Hematopoietic multipotent progenitor cell treated with erythropoietin and hydrocortisone succinate and interleukin-3 and kit ligand, for 4 days (in vitro differentiated cells): Measurements from ENCODE around the gene OVAAL.

Source experiments
- DNase-seq: peaks from one replicate; pipeline ENCODE4 v3.0.0-alpha.2; 2015

Gene OVAAL

DNA sequence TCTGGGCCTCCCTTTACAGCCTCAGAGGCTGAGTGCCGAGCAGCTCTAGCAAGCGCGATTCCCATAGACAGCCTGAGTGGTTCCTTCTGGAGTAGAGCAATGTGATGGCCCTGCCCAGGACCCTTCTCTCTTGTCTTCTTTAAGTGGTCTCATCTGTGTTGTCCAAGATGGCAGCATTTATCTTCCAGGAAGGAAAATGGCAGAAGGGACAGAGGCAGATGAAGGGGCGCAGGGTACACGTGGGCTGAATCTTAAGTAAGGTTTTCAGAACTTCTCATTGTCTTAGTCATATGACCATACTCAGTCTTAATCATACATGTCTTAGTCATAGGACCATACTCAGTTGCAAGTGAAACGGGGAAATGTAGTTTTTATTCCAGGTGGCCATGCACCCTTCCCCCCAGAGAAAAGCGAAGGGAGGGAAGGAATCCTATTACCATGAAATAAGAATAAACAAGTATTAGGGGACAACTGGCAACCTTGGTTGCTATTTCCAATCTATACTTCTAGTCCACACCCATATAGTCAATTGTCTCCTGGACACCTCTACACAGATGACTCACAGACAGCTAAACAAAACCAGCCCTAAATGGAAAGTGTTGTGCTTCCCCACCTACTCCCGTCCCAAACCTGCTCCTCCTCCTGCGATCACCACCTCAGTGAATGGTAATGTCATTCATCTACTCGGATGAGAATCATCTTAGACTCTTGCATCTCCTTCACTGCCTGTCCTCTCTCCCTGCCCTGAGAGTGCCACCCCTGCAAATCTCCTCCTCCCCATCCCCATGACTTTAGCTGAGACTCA, 13.3 kb downstream of the OVAAL start:
- DNase-seq: no peak

DNA sequence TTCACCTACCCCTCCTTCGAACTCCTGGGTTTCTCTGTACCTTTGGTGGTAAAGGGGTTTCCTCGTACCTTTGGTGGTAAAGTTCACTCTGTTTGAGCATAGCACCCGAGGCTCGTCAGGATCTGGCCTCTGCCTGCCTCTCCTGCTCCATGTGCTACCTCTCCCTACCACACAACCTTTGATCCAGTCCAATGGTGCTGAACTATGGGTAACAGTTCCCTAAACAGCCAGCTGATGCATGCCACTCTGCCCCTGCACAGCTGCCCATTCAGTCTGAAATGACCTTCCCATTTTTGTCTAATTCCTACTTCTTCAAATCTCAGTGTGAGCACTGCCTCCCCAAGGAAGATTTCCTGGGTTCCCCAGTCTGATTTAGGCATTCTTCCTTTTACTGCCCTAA, 14.0 kb downstream of the OVAAL start:
- DNase-seq: no peak

DNA sequence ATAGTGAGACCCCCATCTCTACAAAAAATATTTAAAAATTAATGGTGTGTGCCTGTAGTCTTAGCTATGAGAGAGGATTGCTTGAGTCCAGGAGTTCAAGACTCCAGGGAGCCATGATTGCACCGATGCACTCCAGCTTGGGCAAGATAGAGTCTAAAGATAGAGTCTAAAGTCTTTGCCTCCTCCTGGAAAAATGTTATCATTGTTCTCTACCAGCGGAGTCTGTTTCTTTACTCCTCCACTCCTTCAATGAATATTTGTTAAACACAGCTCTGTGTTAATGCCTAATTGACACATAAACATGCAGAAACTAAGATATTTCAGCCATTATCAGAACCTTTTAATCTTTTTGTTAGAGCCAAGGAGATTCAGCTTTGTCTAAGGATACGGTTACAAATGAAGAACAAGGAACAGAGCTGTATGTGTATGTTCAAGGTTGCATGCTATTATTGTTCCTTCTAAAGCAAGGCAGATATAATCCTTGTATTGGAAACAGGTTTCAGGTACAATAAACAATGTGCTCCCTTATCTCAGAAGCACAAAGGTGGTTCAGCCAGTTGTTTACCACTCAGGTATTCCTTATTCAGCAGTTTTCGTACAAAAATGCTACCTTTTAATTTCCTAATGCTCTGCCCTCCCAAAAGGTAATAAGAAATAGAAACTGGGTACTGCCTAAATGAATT, 15.4 kb downstream of the OVAAL start:
- DNase-seq: no peak

DNA sequence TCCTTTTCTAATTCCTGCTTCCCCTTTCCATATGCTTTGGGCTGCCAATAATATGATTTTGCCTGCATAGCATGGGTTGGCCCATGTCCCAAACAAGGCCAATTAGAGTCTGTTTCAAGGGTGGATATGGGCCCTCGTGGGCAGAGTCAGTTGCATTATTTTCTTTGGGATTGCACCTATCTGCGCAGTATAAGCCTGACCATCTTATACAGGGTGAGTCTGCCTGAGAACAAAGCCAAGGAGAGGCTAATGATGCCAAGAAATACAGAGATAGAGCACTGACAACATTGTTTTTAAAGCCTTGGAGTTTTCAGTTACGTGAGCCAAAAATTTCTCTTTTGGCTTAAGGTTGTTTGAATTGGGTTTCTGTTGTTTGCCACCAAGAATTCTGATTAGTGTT, 18.6 kb downstream of the OVAAL start:
- DNase-seq: no peak

DNA sequence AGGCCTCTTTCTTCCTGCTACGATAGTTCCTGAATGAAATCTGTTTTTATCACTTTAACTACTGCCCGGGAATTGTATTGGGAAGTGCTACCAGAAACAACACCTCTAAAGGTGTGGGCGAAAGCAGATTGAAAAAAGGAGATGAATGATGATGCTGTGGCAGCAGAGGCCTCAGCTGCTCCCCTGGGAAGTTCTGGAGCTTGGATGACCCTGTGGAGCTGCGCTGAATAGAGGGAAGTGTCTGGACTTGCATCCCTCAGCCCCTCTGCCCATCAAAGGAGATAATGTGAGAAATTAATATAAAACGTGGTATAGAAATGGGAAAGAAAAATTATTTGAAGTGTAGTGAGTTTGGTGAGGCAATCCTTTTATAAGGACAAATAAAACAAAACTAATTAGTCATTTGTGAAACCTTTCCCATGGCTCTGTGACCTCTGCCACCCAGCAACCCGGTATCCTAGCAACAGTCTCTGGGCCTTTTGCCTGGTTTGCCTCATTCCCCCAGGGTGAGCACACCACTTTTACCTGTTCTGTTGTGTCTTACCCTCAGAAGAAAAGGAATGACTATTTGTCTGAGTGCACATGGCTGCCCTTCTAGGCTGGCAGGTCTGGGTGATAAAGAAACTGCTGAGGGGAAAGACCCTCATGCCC, 21.3 kb downstream of the OVAAL start:
- DNase-seq: no peak

DNA sequence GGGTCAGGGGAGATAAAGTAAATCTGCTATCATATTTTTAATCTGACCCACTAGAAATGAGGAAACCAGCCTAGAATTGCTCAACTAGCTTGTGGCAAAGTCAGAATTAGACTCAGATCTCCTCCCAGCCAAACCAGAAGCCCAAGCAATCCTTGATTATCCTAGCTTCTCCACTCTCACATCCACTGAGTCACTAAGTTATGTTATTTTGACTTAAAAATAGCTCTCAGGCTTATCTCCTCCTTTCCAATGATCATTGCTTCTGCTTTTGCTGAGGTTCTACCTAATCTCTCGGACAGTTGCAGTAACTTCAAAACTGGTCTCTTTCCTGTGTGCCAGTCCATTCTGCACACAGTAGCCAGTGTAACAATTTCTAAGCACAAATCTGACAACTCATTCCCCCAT, 22.9 kb downstream of the OVAAL start:
- DNase-seq: peak; percentile 64

DNA sequence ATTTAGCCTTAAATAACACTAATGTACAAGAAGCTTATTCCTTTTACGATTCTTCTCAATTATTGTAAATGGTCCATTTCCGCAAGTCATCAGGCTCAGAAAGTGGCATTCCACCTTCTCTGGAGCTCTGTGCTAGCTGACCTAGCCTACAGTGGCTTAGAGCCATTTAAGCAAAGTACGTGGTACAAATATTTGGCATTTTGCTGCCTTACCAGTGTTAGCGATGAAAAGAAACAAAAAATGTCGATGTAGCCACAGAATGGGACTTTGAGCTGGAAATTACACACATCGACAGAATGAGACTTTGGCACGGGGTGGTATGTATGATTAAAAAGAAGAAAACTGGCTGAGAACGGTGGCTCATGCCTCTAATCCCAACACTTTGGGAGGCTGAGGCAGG, 26.1 kb downstream of the OVAAL start:
- no peak for DNase-seq

DNA sequence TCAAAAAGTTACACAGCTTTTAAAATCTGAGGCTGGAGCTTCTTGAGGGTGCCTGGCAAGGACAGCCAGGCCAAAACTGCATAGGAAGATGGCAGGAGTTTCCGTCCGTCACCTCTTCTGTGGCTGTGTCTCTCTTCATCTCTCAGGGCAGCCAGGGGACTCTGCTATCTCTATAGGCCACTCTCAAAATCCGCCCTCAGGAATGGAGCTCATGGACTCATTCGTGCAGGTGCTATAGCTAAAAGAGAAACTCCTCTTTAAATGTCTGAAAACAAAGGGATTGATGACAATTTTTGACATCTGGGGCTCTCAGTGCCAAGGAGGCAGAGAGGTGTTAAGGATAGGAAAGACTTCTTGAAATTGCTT, 27.2 kb downstream of the OVAAL start:
- DNase-seq: no peak

DNA sequence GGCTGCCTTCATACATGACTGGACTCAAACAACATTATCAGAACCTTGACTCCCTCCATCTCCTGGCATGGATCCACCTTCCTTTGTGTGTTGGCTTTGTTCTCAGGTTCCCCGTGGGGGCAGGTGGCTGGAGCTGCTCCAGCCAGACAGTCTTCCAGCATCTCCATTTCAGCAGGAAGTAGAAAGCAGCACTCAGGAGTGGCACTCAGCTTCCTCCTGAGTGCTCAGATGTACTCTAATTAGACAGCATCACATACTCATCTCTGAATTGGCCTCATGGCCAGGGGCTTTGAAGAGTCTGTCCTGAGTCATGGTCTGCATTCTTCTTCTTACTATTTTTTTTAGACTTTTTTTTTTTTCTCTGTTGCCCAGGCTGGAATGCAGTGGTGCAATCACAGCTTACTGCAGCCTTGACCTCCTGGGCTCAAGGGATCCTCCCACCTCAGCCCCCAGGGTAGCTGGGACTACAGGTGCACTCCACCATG, 27.9 kb downstream of the OVAAL start:
- no peak for DNase-seq

DNA sequence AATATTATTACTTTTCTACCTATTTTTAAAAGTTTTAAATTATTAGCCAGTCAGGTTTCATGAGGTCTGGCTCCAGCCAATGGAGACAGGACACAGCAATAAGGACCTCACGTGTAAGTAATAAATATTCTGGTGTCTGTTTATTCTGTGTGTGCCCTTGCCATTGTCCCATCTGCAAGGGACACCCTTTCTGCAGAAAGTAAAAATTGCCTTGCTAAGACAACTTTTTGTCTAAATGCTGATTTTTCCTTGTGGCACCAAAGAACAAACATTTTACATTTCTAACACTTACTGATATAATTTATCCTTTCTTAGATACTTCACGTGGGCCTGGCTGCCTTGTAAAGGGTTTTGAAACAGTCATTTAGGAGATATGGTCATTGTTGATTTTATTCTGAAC, 29.4 kb downstream of the OVAAL start:
- DNase-seq: no peak

DNA sequence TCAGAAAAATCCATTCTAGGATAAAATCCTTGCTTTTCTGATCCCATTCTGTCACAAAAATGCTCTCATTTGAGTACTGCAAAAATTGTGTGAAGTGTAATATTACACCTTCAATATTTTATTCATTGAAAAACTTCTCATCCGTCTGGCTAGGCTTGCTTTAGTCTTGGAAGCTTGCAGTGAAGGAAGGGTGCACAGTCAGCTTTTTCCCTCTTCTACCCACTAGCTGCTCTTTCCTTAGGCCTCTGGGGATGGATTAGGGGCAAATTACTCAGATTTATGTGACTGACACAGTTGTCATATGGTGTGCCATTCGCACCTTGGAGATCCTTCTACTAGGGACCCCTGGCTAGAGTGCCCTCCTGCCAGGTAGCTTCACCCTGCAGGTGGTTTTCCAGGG, 32.1 kb downstream of the OVAAL start:
- DNase-seq: no peak

DNA sequence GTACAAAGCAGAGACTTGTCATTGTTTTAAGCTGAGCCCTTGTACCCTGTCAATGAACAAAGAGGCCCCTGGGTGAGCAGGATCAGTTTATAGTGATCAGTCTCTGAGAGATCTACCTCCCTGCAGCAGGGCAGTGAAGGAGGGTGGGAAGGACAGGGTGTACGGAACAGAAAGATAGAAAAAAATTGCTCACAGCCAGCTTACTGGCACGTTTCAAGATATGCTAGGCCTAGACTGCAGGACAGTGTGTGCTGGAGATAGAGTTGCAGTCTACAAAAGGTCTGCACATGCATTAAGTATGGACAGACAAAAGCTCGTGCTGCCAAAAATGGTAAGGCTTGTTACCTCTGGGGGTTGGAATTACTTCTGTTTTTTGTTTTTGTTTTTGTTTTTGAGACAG, 34.6 kb downstream of the OVAAL start:
- no peak for DNase-seq

DNA sequence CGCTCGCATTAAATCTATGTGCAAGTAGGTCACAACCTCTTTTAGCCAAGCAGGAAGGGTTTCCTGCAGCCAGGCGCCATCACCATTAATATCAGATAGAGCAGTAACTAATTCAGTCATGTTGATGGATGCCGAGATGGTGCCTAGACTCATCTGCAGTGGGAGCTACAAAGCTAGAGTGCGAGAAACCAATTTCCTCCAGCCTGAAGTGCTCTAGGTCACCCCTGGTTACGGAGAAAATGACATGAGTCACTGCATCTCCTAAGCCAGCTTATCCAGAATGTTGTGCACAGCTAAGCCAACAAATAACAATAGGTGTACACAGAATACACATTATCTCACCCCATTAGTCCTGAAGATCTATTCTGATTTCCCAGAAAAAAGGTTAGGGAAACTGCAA, 36.0 kb downstream of the OVAAL start:
- DNase-seq: no peak

DNA sequence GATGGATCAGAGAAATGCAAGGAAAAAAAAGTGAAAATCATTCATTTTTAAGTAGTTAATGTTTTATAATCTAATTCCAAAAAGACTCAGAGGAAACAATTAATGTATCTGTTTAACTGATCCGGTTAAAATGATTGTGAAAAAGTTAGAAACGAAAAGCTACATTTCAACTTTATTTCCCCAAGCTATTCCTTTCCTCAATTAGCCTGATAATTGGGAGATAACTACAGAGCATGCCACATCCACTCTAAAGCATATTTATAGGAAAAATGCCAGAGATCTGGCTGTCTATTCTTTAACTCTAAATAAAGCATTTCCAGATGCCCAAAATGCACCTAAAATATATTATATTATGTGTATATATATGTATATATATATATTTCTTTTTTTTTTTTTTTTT, 37.2 kb downstream of the OVAAL start:
- DNase-seq: no peak

DNA sequence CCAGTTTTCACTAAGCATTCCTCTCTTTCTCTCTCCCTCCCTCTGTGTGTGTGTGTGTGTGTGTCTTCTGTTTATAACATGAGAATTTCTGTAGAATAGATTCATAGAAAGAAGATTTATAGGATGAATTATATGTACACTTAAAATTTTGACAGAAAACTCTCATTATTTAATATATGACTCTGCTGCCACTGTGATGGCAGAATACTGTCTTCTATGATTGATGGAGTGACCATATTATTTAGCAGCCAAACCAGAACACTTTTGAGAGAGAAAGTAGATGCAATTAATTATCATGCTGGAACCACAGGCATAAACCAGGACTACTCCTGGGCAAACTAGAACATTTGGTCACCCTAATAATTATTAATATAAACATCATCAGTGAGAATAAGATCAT, 38.8 kb downstream of the OVAAL start:
- DNase-seq: no peak

DNA sequence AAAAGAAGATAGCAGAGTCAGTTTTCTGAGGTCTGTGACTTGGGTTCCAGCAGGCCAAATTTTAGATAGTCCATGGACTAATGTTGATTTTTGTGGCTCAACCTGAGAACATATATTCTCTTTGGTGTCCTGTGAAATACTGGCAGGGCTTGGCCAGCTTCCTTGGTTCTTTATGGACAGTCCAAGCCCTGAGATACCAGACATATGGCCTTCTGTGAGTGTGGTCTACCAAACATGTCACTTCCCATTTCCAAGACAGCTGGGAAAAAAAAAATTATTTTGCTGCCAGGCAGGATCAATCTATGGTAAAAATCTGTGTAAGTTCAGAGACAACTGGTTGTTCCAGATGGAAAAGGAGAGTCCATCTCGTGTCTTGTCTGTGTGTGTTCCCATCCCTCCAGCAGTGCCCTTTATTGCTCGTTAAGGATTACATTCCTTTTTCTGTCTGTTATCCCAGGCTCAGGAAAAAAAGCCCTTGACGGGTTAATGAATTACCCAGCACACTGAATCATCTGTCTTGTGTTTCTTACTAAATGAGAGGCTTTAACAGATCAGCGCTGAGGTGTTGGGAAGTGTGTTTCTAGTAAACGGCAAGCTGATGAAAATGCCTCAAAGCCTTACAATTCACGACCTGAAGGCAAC, 39.7 kb downstream of the OVAAL start:
- no peak for DNase-seq

DNA sequence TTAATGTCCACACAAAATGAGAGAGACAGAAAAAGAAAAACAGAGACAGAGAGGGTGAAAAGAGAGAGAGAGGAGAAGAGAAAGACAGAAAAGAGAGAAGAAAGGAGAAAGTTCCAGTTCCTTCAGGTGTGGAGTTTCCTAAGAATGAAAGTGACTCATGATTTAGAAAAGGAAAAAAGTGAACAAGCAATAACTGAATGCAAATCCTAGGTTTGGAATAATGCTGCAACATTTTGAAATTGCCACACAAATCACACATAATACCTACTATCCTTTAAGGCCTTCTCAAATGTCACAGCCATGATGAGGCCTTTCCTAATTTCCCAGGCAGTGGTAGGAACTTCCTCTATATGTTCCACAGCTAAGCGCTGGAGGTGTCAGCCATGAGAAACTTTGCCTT, 41.6 kb downstream of the OVAAL start:
- DNase-seq: no peak

DNA sequence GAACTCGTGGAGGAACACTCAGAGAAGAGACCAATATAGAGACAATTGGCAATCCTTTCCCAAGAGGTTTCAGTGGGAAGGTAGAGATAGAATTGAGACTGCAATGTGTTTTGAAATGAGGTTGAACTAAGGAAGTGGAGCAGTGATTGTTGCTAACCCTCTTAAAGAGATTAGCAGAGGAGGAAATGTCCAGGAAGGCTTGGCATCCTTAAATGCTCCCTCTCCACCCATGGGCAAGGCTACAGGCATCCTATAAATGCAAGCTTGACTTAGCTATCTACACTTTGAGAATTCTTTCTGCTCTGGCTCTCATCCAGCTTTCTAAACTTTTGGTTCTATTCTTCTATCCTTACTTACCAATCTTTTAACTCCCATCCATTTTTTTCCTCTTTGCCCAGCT, 42.7 kb downstream of the OVAAL start:
- DNase-seq: no peak

DNA sequence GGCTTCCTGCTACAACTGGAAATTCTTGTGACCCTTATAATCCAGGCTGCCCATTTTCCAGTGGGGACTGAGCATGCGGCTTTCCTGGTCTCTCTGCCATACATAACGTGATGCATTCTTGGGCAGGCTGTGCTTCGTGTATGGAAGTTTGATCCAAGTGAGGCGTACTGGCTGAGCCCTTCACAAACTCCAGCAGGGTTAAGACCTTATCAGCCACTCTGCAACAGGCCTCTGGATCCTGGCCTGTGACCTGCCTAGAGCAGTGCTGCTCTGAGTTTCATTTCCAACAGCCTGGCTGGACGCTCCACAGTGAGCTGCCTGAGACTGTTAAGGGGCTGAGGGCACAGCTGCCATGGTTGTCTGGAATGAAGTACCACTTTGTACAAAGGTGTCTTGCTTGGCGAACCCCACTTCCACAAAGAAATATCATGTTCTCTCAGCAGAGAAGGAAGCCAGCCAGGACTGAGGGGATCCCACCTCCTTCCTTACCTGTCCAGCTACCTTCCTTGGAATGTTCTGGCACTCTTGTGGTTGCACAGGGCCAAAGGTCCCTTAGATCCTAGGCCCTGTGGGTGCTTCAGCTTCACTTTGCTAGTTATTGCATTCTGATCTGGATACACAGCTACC, 44.6 kb downstream of the OVAAL start:
- DNase-seq: no peak

DNA sequence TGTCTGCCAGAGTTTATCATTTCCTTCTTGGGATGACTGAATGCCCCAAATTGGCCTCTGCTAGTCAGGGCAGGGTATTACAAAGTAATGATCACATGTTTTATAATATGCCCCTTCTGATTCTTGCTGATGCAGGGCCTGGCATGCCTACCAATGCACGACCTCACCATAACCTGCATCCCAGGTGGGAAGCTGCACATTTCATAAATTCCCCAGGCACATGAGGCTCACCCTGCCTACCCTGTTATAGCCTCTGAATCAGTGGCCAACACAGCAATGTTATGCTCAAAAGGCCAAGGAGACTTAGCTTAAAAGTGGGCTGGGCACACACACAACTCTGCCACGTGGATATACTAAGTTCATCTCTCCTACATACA, 45.1 kb downstream of the OVAAL start:
- no peak for DNase-seq

DNA sequence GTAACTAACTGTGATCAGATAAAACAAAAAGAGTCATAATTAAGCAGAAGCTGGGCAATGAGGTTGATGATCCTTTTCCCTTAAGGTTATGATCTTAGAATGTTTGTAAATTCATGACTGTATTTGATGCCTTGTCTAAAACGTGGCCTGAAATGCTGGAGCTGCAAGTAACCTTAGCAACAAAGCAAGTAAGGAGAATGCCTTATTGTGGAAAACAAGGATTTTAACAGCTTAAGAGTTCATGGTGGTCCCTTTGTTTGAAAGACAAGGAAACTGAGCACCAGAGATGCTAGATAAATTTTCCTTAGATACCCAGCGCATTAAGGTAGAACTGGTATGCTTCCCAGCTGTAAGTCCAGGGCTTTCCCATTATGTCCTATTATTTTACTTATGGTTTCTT, 47.4 kb downstream of the OVAAL start:
- peak; percentile 7 for DNase-seq

DNA sequence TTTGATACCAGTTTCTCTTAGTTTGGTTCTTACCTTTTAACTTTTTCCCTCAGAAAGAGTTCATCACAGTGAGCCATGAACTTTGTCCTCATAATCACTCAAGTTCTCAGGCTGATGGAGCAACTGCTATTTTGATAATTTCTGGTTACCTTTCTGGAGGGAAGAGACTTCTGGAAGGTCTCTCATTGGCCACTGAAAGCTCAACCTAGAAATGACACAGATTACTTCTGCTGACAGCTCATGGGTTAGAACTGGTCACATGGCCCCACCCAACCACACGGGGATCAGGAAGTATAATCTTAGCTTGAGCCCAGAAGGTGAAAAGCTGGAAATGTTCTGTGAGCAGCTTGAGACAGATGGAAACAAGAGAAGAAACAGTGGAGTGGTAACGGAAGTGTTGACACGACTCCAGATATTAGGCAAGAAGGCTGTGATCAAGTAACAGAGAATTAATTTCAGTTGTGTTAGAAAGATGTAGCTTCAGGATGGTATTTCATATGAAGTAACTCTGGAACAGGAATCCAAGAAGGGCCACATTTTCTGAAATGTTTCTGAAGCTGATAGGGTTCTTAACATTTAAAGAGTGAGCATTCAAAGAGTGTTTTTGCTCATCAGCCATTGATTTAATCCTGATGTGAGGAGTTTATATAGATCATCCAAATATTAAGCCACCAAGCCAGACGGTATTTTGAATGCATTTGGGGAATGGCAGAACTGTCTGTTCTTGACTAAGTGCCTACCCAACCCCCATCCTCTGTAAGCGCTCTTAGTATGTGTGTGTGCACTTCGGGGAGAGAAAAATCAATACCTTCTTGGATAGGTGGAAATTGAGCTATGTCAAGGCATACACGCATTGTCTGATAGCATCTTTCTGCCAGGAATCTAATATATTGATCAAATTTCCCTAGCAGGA, 51.1 kb downstream of the OVAAL start:
- peak; percentile 49 for DNase-seq
